Neural progenitor cell (in vitro differentiated cells): ENCODE results near the gene IQSEC1. TPM values are rescaled to one million over a fixed set of nuclear protein-coding genes. Genes with fewer than 3 reads are reported as not detected.

ENCODE experiments used
- DNase-seq: peaks from one replicate; pipeline ENCODE4 v3.0.0-alpha.2; 2016; ENCODE audit warnings: low spot score
- H2AFZ ChIP-seq: fragments of 200-600 bp; sonication (generic); replicated peaks from 2 replicates; pipeline ENCODE4 v1.6.1; 2016; ENCODE audit warnings: antibody characterized with exemption
- H3F3A ChIP-seq: fragments of 200-600 bp; sonication (generic); 2 replicates; pipeline ENCODE4 v1.6.1; 2016; ENCODE audit warnings: antibody characterized with exemption, low read depth
- H3K27ac ChIP-seq: fragments of 200-600 bp; sonication (generic); 2 replicates; pipeline ENCODE4 v1.5.1; 2016; ENCODE audit warnings: mild to moderate bottlenecking
- H3K27me3 ChIP-seq: fragments of 200-600 bp; sonication (generic); 2 replicates; pipeline ENCODE4 v1.6.1; 2016; ENCODE audit warnings: mild to moderate bottlenecking, moderate library complexity
- H3K36me3 ChIP-seq: fragments of 200-600 bp; sonication (generic); 2 replicates; pipeline ENCODE4 v1.5.1; 2016
- H3K4me1 ChIP-seq: fragments of 200-600 bp; sonication (generic); 2 replicates; pipeline ENCODE4 v1.6.1; 2016; ENCODE audit warnings: mixed run types
- H3K4me2 ChIP-seq: fragments of 200-600 bp; sonication (generic); 2 replicates; pipeline ENCODE4 v1.6.1; 2016
- H3K4me3 ChIP-seq: fragments of 200-600 bp; sonication (generic); 2 replicates; pipeline ENCODE4 v1.5.1; 2016
- H3K79me2 ChIP-seq: fragments of 200-600 bp; sonication (generic); 2 replicates; pipeline ENCODE4 v1.6.1; 2016; ENCODE audit warnings: low read depth
- H3K9ac ChIP-seq: fragments of 200-600 bp; sonication (generic); 2 replicates; pipeline ENCODE4 v1.6.1; 2016
- H3K9me3 ChIP-seq: fragments of 200-600 bp; sonication (generic); 2 replicates; pipeline ENCODE4 v1.5.1; 2016; ENCODE audit warnings: low read depth
- H4K20me1 ChIP-seq: fragments of 200-600 bp; sonication (generic); 2 replicates; pipeline ENCODE4 v1.6.1; 2016; ENCODE audit warnings: low read depth
- H3K27ac Mint-ChIP-seq: 3 replicates; pipeline ENCODE4 v1.8.0; 2021; ENCODE audit warnings: mixed read lengths
- H3K27me3 Mint-ChIP-seq: 2 replicates; pipeline ENCODE4 v1.8.0; 2022; ENCODE audit warnings: low read depth, mild to moderate bottlenecking, inconsistent platforms, moderate library complexity, mixed read lengths; ENCODE audit not compliant: insufficient read depth
- H3K36me3 Mint-ChIP-seq: 3 replicates; pipeline ENCODE4 v1.8.0; 2021; ENCODE audit warnings: mixed read lengths
- H3K4me1 Mint-ChIP-seq: 3 replicates; pipeline ENCODE4 v1.8.0; 2021; ENCODE audit warnings: mixed read lengths
- H3K4me3 Mint-ChIP-seq: 3 replicates; pipeline ENCODE4 v1.8.0; 2021; ENCODE audit warnings: mild to moderate bottlenecking, moderate library complexity, mixed read lengths
- H3K9me3 Mint-ChIP-seq: 3 replicates; pipeline ENCODE4 v1.8.0; 2020; ENCODE audit warnings: mixed read lengths
- EZH2 ChIP-seq: fragments of 200-600 bp; sonication (generic); IDR thresholded peaks from 2 replicates; pipeline ENCODE4 v1.6.1; 2017; ENCODE audit warnings: antibody characterized with exemption, mild to moderate bottlenecking, moderate library complexity
- EZH2phosphoT487 ChIP-seq: fragments of 200-600 bp; sonication (generic); IDR thresholded peaks from 2 replicates; pipeline ENCODE4 v1.6.1; 2017; ENCODE audit warnings: antibody characterized with exemption
- total RNA-seq: library from RNA; depleted of rRNA; stranded (reverse); fragments of >200 nt; gene quantifications from 2 replicates; pipeline ENCODE4 v1.2.3, GENCODE V29; 2015; ENCODE audit warnings: low replicate concordance
- TF ChIP-seq, protein P1 (sequence below): fragments of 200-600 bp; sonication (generic); IDR thresholded peaks from 2 replicates; pipeline ENCODE4 v1.5.1; 2017; ENCODE audit warnings: antibody characterized with exemption, mild to moderate bottlenecking

Gene IQSEC1
- total RNA-seq, 1 donor from 2014 or later: 8.9 TPM

DNA sequence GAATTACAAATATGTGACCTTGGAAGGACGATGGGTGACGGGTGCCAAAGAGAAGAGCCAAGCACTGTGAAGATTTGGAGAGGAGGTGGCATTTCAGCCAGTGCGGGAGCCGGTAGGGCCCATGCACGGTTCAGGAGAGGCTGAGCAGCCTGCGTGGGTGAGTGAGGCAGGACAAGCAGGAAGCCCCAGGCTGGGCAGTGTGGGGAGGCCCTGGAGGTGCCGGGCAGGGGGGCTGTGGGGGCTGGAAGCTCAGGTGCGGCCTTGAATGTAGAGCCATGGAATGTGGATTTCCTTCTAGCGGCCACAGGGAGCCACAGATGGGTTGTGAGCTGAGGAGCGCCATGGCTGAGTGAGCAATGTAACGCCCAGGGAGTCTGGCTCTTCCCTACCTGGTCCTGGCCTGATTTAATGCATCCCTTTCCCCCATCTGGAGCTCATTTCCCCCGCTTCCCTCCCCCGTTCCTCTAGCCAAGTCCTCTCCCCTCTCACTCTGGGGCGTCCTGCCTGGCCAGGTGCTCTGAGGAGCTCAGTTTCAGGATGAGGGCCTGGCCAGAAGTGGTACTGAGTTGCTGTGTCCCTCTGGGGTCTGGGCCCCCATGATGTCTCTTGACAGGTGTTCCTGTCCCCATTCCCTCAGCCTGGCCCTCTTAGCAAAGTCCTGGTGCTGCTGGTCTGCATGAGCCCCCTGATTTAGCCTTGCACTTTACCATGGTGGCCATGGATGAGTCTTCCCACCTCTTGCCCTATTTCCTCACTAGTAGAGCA lies 41.8 kb upstream of the IQSEC1 start:
- Histone ChIP-seq H3K4me1 (peaks cover 8% of the 10 kb centered on the region), H3K36me3 (no peaks in the 10 kb centered on the region), H3K9me3 (no peaks in the 10 kb centered on the region), H3K27ac (no peak overlapping the region), H4K20me1 (peaks cover 3% of the 10 kb centered on the region), H3K27me3 (no peaks in the 10 kb centered on the region), H2AFZ (no peak overlapping the region), H3K4me2 (no peak overlapping the region), H3K4me3 (no peak overlapping the region), H3F3A (no peaks in the 10 kb centered on the region), H3K9ac (no peak overlapping the region), H3K79me2 (no peaks in the 10 kb centered on the region)
- TF ChIP-seq EZH2phosphoT487 (no peak), EZH2 (no peak)
- TF ChIP-seq, protein P1, sequence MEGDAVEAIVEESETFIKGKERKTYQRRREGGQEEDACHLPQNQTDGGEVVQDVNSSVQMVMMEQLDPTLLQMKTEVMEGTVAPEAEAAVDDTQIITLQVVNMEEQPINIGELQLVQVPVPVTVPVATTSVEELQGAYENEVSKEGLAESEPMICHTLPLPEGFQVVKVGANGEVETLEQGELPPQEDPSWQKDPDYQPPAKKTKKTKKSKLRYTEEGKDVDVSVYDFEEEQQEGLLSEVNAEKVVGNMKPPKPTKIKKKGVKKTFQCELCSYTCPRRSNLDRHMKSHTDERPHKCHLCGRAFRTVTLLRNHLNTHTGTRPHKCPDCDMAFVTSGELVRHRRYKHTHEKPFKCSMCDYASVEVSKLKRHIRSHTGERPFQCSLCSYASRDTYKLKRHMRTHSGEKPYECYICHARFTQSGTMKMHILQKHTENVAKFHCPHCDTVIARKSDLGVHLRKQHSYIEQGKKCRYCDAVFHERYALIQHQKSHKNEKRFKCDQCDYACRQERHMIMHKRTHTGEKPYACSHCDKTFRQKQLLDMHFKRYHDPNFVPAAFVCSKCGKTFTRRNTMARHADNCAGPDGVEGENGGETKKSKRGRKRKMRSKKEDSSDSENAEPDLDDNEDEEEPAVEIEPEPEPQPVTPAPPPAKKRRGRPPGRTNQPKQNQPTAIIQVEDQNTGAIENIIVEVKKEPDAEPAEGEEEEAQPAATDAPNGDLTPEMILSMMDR: no peak
- Mint-ChIP-seq H3K4me1 (peaks cover 14% of the 10 kb centered on the region), H3K27me3 (peaks cover 11% of the 10 kb centered on the region), H3K27ac (peak overlapping the region; percentile 81), H3K9me3 (no peaks in the 10 kb centered on the region), H3K4me3 (no peak overlapping the region), H3K36me3 (no peaks in the 10 kb centered on the region)
- DNase-seq: no peak

DNA sequence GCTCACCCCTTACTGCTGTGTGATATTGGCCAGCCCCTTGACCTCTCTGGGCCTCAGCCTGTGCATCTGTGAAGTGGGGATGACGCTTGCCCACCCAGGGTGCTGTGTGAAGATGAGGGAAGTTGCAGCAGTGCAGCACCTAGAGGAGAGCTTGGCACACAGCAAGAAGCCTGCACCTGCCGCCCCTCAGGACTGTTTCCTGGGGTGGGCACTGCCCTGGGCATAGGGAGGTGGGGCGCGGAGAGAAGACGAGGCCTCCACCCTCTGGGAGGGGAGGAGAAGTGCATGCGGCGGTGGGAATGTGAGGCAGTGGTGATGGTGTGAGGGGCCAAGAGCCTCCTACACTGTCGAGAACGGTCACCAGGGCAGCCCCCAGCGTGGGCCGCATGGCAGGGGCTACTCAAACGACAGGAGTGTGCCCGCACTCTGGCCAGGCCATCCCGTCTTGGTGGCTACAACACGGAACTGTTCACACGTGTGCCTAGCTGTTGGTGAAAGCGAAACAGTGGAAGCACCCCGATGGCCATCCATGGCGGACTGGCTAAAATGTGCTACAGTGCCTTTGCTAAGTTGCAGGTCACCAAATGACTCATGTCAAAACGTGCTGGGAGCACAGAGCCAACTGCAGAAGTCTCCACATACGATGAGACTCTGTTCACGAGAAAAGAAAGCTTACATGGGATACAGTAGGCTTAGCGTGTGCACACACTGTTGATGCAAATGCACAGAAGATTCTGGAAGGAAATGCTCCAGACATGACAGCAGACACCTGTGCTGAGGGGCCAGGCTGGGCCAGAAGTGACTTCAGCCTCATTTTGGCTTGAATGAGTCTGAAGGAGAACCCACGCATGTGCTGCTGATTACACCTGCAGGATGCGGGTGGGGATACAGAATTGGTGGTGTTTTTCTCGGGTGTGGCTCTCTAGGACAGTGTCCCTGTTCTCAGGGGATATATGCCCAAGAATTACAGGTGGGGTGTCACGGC lies 40.4 kb upstream of the IQSEC1 start:
- Histone ChIP-seq H4K20me1 (peaks cover 3% of the 10 kb centered on the region), H3K79me2 (no peaks in the 10 kb centered on the region), H3K4me3 (no peak overlapping the region), H3K9me3 (no peaks in the 10 kb centered on the region), H3F3A (no peaks in the 10 kb centered on the region), H3K27ac (no peak overlapping the region), H3K27me3 (no peaks in the 10 kb centered on the region), H3K4me1 (peaks cover 8% of the 10 kb centered on the region), H2AFZ (no peak overlapping the region), H3K4me2 (no peak overlapping the region), H3K36me3 (no peaks in the 10 kb centered on the region), H3K9ac (no peak overlapping the region)
- H3K27ac Mint-ChIP-seq: peak overlapping the region; percentile 63
- TF ChIP-seq, protein P1: no peak
- no peak for TF ChIP-seq EZH2
- no peak overlapping the region for H3K4me3 Mint-ChIP-seq
- peaks cover 14% of the 10 kb centered on the region for H3K4me1 Mint-ChIP-seq
- H3K27me3 Mint-ChIP-seq: peaks cover 12% of the 10 kb centered on the region
- H3K9me3 Mint-ChIP-seq: no peaks in the 10 kb centered on the region
- DNase-seq: no peak
- no peaks in the 10 kb centered on the region for H3K36me3 Mint-ChIP-seq

DNA sequence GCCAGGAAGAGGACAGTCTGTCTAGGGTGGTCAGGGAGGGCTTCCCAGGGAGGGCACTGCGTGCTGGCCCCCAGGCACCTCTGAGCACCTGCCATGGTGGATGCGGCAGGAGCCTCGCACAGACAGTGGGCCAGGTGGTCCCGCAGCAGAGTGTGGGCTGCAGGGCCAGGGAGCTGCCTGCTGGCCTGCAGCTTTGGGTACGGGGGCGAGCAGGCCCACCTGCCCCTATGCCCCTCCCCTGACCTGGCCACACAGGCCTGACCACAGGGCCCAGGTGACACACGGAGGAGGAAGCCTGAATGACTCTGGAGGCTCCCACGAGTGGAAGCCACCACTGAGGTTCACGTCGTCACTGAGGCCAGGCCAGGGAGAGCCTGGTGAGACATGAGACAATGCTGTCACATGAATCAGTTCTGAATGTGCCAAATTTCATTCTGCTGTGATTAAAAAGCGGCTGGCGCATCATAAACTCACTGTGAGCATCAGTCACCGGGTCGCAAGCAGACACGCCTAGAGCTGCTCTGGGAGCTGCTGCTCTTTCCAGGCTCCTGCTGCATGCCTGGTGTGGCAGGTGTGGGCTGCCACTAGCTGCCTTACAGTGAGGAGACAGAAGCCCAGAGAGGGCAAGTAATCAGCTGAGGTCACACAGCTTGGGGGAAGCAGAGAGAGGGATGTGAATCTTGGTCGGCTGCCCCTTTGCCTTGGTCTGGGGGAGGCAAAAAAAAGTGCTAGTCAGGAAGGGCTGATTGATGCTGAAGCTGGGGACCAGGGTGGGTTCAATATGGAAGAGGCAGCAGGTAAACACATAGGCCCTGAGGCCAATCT lies 39.5 kb upstream of the IQSEC1 start:
- Mint-ChIP-seq H3K27ac (peak overlapping the region; percentile 63), H3K4me3 (no peak overlapping the region), H3K27me3 (peaks cover 12% of the 10 kb centered on the region), H3K9me3 (no peaks in the 10 kb centered on the region), H3K36me3 (no peaks in the 10 kb centered on the region), H3K4me1 (peaks cover 14% of the 10 kb centered on the region)
- Histone ChIP-seq H3K27me3 (no peaks in the 10 kb centered on the region), H3K4me1 (peaks cover 8% of the 10 kb centered on the region), H3K36me3 (no peaks in the 10 kb centered on the region), H3K9ac (no peak overlapping the region), H3K4me2 (no peak overlapping the region), H3K27ac (no peak overlapping the region), H3F3A (no peaks in the 10 kb centered on the region), H4K20me1 (peaks cover 3% of the 10 kb centered on the region), H3K4me3 (no peak overlapping the region), H2AFZ (no peak overlapping the region), H3K79me2 (no peaks in the 10 kb centered on the region), H3K9me3 (no peaks in the 10 kb centered on the region)
- DNase-seq: no peak
- TF ChIP-seq EZH2phosphoT487: no peak
- TF ChIP-seq EZH2: no peak
- TF ChIP-seq, protein P1: no peak
